Gastrocnemius medialis (tissue), 4 donors: ENCODE measurements around the gene PDE9A. TPM values are rescaled to one million over a fixed set of nuclear protein-coding genes. Genes with fewer than 3 reads are reported as not detected.

ENCODE experiments used
- ATAC-seq, 2 donors: fragments of 150-250 bp; one replicate each; pipeline ENCODE4 v1.9.1; 2016
- DNase-seq, 2 donors: peaks; one replicate each; pipeline ENCODE4 v3.0.0-alpha.2; 2019
- H3K27ac ChIP-seq, 4 donors: fragments of 200-600 bp; sonication (generic); 1 replicate in 1 of 4; 2 replicates in 3 of 4; pipeline ENCODE4 v1.5.1; 2016 to 2018; ENCODE audit warnings: mild to moderate bottlenecking in 2 of 4, moderate library complexity in 1 of 4
- H3K27me3 ChIP-seq, 3 donors: fragments of 200-600 bp; sonication (generic) in 2 of 3; 1 replicate in 1 of 3; 2 replicates in 2 of 3; pipeline versions ENCODE4 v1.5.1 to v1.6.0; 2016 to 2019; ENCODE audit warnings: mild to moderate bottlenecking in 1 of 3, moderate library complexity in 1 of 3
- H3K36me3 ChIP-seq, 2 donors: fragments of 200-600 bp; sonication (generic) in 1 of 2; one replicate each; pipeline ENCODE4 v1.5.1; 2017 to 2018
- H3K4me1 ChIP-seq, 2 donors: fragments of 200-600 bp; sonication (generic) in 1 of 2; one replicate each; pipeline ENCODE4 v1.5.1; 2016 to 2017; ENCODE audit warnings: mild to moderate bottlenecking in 2 of 2
- H3K4me3 ChIP-seq, 4 donors: fragments of 200-600 bp; sonication (generic) in 3 of 4; 1 replicate in 1 of 4; 2 replicates in 3 of 4; pipeline ENCODE4 v1.5.1; 2016 to 2019; ENCODE audit warnings: mild to moderate bottlenecking in 2 of 4
- H3K9me3 ChIP-seq, 3 donors: fragments of 200-600 bp; sonication (generic) in 2 of 3; 1 replicate in 1 of 3; 2 replicates in 2 of 3; pipeline ENCODE4 v1.5.1; 2016 to 2019
- POLR2A ChIP-seq, 2 donors: fragments of 450-650 bp; IDR thresholded peaks; one replicate each; pipeline ENCODE4 v1.6.1; 2017; ENCODE audit warnings: antibody characterized with exemption in 2 of 2, mild to moderate bottlenecking in 2 of 2, moderate library complexity in 2 of 2
- in situ Hi-C, 4 donors: fragments of 200-750 bp; cut with MboI; loops; one replicate each; pipeline versions ENCODE4 v1.15.0 to v1.8.0; 2017; ENCODE audit warnings: low sequenced_read_pairs in 4 of 4
- intact Hi-C: fragments of 100-400 bp; cut with DNase I; formaldehyde crosslinking; loops from one replicate; pipeline ENCODE4 v1.15.1; 2023; ENCODE audit warnings: low total_unique reads
- total RNA-seq, 4 donors: library from RNA; depleted of rRNA; stranded (reverse); fragments of >200 nt; gene quantifications; one replicate each; pipeline versions ENCODE4 v1.1.0 to v1.2.3, GENCODE V29; 2016
- TF ChIP-seq, protein P1 (sequence below), 5 experiments: fragments of 450-650 bp in 3 of 5; fragments of 200-600 bp in 2 of 5; sonication (generic) in 2 of 5; IDR thresholded peaks in 4 of 5; conservative IDR thresholded peaks in 1 of 5; 1 replicate in 4 of 5; 2 replicates in 1 of 5; pipeline ENCODE4 v1.5.1; 2016 to 2019; ENCODE audit warnings: antibody characterized with exemption in 5 of 5, mild to moderate bottlenecking in 3 of 5, moderate library complexity in 3 of 5

Gene PDE9A
- total RNA-seq, 4 donors from 2014 or later: 1.4 to 4.5 (median 1.8) TPM

- in situ Hi-C loops (no loop called here), intact Hi-C loops (no loop called here)
- H3K4me1 ChIP-seq: no peaks in the 10 kb centered on the region
- ATAC-seq (no peak), DNase-seq (no peak)
- H3K27me3 ChIP-seq: no peaks in the 10 kb centered on the region
- H3K4me3 ChIP-seq: no peak overlapping the region
- no peaks in the 10 kb centered on the region for H3K36me3 ChIP-seq
- H3K27ac ChIP-seq: no peak overlapping the region
- no peak for TF ChIP-seq POLR2A (IDR thresholded peaks at IDR 0.05)
- TF ChIP-seq, protein P1, sequence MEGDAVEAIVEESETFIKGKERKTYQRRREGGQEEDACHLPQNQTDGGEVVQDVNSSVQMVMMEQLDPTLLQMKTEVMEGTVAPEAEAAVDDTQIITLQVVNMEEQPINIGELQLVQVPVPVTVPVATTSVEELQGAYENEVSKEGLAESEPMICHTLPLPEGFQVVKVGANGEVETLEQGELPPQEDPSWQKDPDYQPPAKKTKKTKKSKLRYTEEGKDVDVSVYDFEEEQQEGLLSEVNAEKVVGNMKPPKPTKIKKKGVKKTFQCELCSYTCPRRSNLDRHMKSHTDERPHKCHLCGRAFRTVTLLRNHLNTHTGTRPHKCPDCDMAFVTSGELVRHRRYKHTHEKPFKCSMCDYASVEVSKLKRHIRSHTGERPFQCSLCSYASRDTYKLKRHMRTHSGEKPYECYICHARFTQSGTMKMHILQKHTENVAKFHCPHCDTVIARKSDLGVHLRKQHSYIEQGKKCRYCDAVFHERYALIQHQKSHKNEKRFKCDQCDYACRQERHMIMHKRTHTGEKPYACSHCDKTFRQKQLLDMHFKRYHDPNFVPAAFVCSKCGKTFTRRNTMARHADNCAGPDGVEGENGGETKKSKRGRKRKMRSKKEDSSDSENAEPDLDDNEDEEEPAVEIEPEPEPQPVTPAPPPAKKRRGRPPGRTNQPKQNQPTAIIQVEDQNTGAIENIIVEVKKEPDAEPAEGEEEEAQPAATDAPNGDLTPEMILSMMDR (IDR thresholded peaks at IDR 0.05 in 4 of 5, conservative IDR thresholded peaks at IDR 0.05 in 1 of 5): no peak
- no peaks in the 10 kb centered on the region for H3K9me3 ChIP-seq
Observed at GRCh38 chr21:42756580-42757250, 103.3 kb downstream of the PDE9A start.

GRCh38 chr21:42757422-42757821 is 104.0 kb downstream of the PDE9A start:
- Histone ChIP-seq H3K4me3 (no peak overlapping the region), H3K27ac (no peak overlapping the region), H3K4me1 (no peaks in the 10 kb centered on the region), H3K36me3 (no peaks in the 10 kb centered on the region), H3K9me3 (no peaks in the 10 kb centered on the region), H3K27me3 (no peaks in the 10 kb centered on the region)
- ATAC-seq: no peak
- TF ChIP-seq, protein P1 (IDR thresholded peaks at IDR 0.05 in 4 of 5, conservative IDR thresholded peaks at IDR 0.05 in 1 of 5): no peak
- no peak for TF ChIP-seq POLR2A (IDR thresholded peaks at IDR 0.05)
- in situ Hi-C loops: no loop called here
- intact Hi-C loops: no loop called here
- no peak for DNase-seq

DNA sequence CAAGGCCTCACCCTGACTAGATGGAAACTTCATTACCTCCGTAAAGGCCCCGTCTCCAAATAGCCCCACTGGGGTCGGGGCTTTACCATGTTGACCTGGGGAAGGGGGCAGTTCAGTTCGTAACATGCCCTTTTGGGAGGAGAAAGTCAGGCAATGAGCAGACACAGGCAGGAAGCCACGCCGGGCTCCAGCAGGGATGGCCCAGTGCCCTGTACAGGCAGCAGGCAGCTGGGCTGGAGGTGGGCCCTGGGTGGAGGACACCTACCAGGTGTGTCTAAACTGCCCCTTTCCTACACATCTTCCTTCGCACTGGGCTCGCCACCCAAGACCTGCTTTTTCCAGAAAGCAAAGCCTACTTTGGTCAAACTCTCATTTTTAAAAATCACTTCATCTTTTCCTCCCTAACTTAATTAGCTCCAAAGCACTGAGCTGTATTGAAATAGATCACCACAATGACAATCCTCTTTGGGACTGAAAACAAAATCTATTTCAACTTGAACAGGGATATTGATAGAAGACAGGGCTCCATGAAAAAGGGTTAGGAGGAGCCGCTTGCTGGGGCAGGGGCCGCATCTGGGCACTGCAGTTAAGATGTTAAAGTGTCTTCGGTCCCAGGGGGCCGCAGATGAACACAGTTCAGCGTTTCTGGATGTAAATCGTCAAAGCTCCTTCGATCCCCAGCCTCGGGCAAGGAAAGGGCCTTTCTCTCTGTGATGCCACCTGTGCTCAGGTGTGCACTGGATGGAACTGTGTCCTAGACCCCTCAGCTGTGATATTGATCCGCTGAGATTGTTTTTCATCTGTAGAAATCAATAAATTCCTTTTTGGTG is 104.6 kb downstream of the PDE9A start:
- DNase-seq (no peak), ATAC-seq (no peak)
- Histone ChIP-seq H3K4me3 (no peak overlapping the region), H3K36me3 (no peaks in the 10 kb centered on the region), H3K9me3 (no peaks in the 10 kb centered on the region), H3K27ac (no peak overlapping the region), H3K27me3 (no peaks in the 10 kb centered on the region), H3K4me1 (no peaks in the 10 kb centered on the region)
- intact Hi-C loops (no loop called here), in situ Hi-C loops (no loop called here)
- TF ChIP-seq POLR2A (IDR thresholded peaks at IDR 0.05): no peak

DNA sequence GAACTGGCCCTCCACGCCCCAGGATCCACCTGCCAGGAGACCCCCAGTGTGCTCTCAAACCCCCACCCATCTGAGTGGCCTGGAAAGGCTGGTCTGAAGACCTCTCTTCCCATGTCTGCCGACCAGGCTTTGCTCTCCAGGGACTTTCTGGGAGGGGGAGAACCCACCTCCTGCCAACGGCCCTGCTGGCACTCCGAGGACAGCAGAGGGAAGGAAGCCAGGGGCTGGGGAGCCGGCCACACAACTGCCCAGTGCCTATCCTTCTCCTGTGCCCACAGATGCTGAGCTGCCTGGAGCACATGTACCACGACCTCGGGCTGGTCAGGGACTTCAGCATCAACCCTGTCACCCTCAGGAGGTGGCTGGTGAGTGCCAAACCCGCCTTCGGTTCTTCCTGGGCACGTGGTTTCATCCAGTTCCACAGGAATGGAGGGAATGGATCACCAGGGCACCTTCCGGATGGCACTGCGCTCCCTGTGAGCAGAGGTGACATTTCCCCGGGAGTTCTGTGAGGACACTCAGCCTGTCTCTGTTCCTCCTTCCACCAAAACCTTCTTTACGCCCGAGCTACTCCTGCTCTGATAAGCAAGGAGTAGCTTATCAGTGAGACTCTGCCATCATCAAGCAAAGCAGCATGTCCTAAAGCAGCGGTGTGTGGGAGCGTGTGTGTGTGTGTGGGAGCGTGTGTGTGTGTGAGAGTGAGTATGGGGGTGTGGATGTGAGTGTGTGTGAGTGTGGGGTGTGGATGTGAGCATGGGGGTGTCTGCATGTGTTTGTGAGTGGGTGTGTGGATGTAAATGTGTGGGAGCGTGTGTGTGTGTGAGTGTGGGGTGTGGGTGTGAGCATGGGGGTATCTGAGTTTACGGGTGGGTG is 105.5 kb downstream of the PDE9A start:
- intact Hi-C loops (no loop called here), in situ Hi-C loops (no loop called here)
- no peaks in the 10 kb centered on the region for H3K27me3 ChIP-seq
- H3K36me3 ChIP-seq: no peaks in the 10 kb centered on the region
- ATAC-seq (no peak), DNase-seq (no peak)
- H3K9me3 ChIP-seq: no peaks in the 10 kb centered on the region
- no peaks in the 10 kb centered on the region for H3K4me1 ChIP-seq
- no peak overlapping the region for H3K27ac ChIP-seq
- H3K4me3 ChIP-seq: no peak overlapping the region
- TF ChIP-seq, protein P1 (IDR thresholded peaks at IDR 0.05 in 4 of 5, conservative IDR thresholded peaks at IDR 0.05 in 1 of 5): no peak
- TF ChIP-seq POLR2A (IDR thresholded peaks at IDR 0.05): no peak

- no peaks in the 10 kb centered on the region for H3K9me3 ChIP-seq
- H3K4me1 ChIP-seq: no peaks in the 10 kb centered on the region
- intact Hi-C loops: no loop called here
- DNase-seq: no peak
- TF ChIP-seq POLR2A (IDR thresholded peaks at IDR 0.05): no peak
- TF ChIP-seq, protein P1 (IDR thresholded peaks at IDR 0.05 in 4 of 5, conservative IDR thresholded peaks at IDR 0.05 in 1 of 5): no peak
- no peak overlapping the region for H3K4me3 ChIP-seq
- no peak for ATAC-seq
- H3K36me3 ChIP-seq: no peaks in the 10 kb centered on the region
- no peak overlapping the region for H3K27ac ChIP-seq
- in situ Hi-C loops: no loop called here
- no peaks in the 10 kb centered on the region for H3K27me3 ChIP-seq
Observed at GRCh38 chr21:42759594-42759927, 106.1 kb downstream of the PDE9A start.
